ENCODE measurements around the gene GJD3. TPM values are rescaled to one million over a fixed set of nuclear protein-coding genes. Genes with fewer than 3 reads are reported as not detected.
A peak's percentile ranks its signal among the peaks of the same experiment; 100 is the strongest.

Gene GJD3
- total and polyA plus RNA-seq, 2 donors (not counting 3 experiments of a cell fraction or from before 2014, with no cell fraction given), result 0.10 to 0.40 TPM

- no peak overlapping the region for H3K4me2 ChIP-seq (ENCODE audit: insufficient read depth, low read length)
- no peaks in the 10 kb centered on the region for H3K9me1 ChIP-seq (replicated peaks; ENCODE audit: control insufficient read depth, extremely low read depth, insufficient read depth, low read length)
- H3K9ac ChIP-seq (replicated peaks; ENCODE audit: extremely low read depth, insufficient read depth, low read length), result no peak overlapping the region
- dilution Hi-C loops (cut with MboI; ENCODE audit: extremely low pct_ligation_motif_present, low sequenced_read_pairs) (no loop called here), intact Hi-C loops (cut with micrococcal nuclease) (no loop called here)
- ChIA-PET CTCF (interaction anchor here (0.6 to 3.5 kb wide), 9 partner anchors 9 to 32 kb away, joined by 3 to 14 read pairs (median 3); no protein-coding TSS in a partner anchor), POLR2A (interaction anchor here (0.8 kb wide), 1 partner anchor 9 kb away, joined by 3 read pairs; no protein-coding TSS in a partner anchor)
- H3K27ac ChIP-seq (ENCODE audit: insufficient read depth, low read depth, low read length), result peak overlapping the region; percentile 44
- H3K79me2 ChIP-seq (ENCODE audit: control insufficient read depth, insufficient read depth, low read length), result peaks cover 76% of the 10 kb centered on the region
- no peak overlapping the region for H2AFZ ChIP-seq (ENCODE audit: low read depth, low read length)
- BruUV-seq (replicated peaks), result no TSS peak
- no peaks in the 10 kb centered on the region for H3K27me3 ChIP-seq (ENCODE audit: control insufficient read depth in 2 of 2, insufficient read depth in 2 of 2, low read length in 2 of 2)
- H3K9me3 ChIP-seq (replicated peaks; ENCODE audit: control insufficient read depth, insufficient read depth, low read length), result no peaks in the 10 kb centered on the region
- peak; percentile 45 for DNase-seq (ENCODE audit: low read depth, low spot score)
- peak; percentile 69 for FAIRE-seq
- no peaks in the 10 kb centered on the region for H4K20me1 ChIP-seq (replicated peaks; ENCODE audit: control insufficient read depth, extremely low read depth, insufficient read depth, low read length)
- H3K4me3 ChIP-seq (replicated peaks in 1 of 3; ENCODE audit: insufficient read depth in 1 of 3, low read depth in 1 of 3, low read length in 3 of 3), result no peak overlapping the region
- peaks cover 0 to 1% of the 10 kb centered on the region in 2 experiments for H3K36me3 ChIP-seq (ENCODE audit: control insufficient read depth in 2 of 2, extremely low read depth in 1 of 2, insufficient read depth in 2 of 2, low read length in 2 of 2)
- TF ChIP-seq EZH2 (IDR thresholded peaks at IDR 0.05; ENCODE audit: borderline replicate concordance, low read depth, low read length, severe bottlenecking) (no peak), POLR2AphosphoS5 (IDR thresholded peaks at IDR 0.05; ENCODE audit: insufficient read depth, low read depth, low read length) (no peak), GATA2 (IDR thresholded peaks at IDR 0.05; ENCODE audit: insufficient read depth, insufficient read length, low read depth, low read length) (no peak), CTCF (IDR thresholded peaks at IDR 0.05; ENCODE audit: extremely low read depth in 1 of 2, insufficient read depth in 1 of 2, low read depth in 1 of 2, low read length in 2 of 2) (no peak), POLR2A (IDR thresholded peaks at IDR 0.05; ENCODE audit: low read depth, low read length) (no peak), JUN (IDR thresholded peaks at IDR 0.05; ENCODE audit: borderline replicate concordance, insufficient read depth, insufficient read length, low read depth) (no peak), FOS (IDR thresholded peaks at IDR 0.05; ENCODE audit: borderline replicate concordance, insufficient read depth, low read length) (no peak), MYC (IDR thresholded peaks at IDR 0.05; ENCODE audit: low read depth, low read length) (no peak)
- TF ChIP-seq, protein P1, sequence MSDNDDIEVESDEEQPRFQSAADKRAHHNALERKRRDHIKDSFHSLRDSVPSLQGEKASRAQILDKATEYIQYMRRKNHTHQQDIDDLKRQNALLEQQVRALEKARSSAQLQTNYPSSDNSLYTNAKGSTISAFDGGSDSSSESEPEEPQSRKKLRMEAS (IDR thresholded peaks at IDR 0.05; ENCODE audit: insufficient read depth, insufficient read length), result no peak
- peaks cover 65% of the 10 kb centered on the region for H3K4me1 ChIP-seq (ENCODE audit: control insufficient read depth, extremely low read depth, insufficient read depth, low read length)
These were observed 38.3 kb downstream of the GJD3 start for GRCh38 chr17:40326014-40326831.

Data from endothelial cell of umbilical vein (primary cell).